Neutrophil (primary cell): ENCODE measurements around the gene SLC29A1.

Source experiments
- H3K27ac ChIP-seq: fragments of 200-600 bp; sonication (generic); 2 replicates; pipeline ENCODE4 v1.5.1; 2016; ENCODE audit warnings: mild to moderate bottlenecking, moderate library complexity
- H3K27me3 ChIP-seq: fragments of 200-600 bp; sonication (generic); 2 replicates; pipeline ENCODE4 v1.6.0; 2016; ENCODE audit warnings: mild to moderate bottlenecking
- H3K36me3 ChIP-seq: fragments of 200-600 bp; sonication (generic); 2 replicates; pipeline ENCODE4 v1.5.1; 2017
- H3K4me1 ChIP-seq, 2 experiments: fragments of 200-600 bp in 1 of 2; sonication (generic) in 1 of 2; 1 replicate in 1 of 2; 2 replicates in 1 of 2; pipeline versions ENCODE4 v1.5.1 to v1.6.1; 2013 to 2016; ENCODE audit warnings: low read depth in 1 of 2, low read length in 1 of 2, mild to moderate bottlenecking in 1 of 2, moderate library complexity in 1 of 2; ENCODE audit not compliant: control insufficient read depth in 1 of 2, insufficient read depth in 1 of 2
- H3K4me3 ChIP-seq, 2 experiments: fragments of 200-600 bp in 1 of 2; sonication (generic) in 1 of 2; 1 replicate in 1 of 2; 2 replicates in 1 of 2; pipeline ENCODE4 v1.5.1; 2013 to 2016; ENCODE audit warnings: low read depth in 1 of 2, low read length in 1 of 2, mild to moderate bottlenecking in 1 of 2, moderate library complexity in 1 of 2
- H3K9me3 ChIP-seq: fragments of 200-600 bp; sonication (generic); 2 replicates; pipeline ENCODE4 v1.5.1; 2016
- CTCF ChIP-seq: fragments of 200-600 bp; sonication (generic); IDR thresholded peaks from 2 replicates; pipeline ENCODE4 v1.5.1; 2016; ENCODE audit warnings: antibody characterized with exemption

Gene SLC29A1

GRCh38 chr6:44258325-44258863 lies 35.0 kb downstream of the SLC29A1 start:
- peaks cover 28 to 30% of the 10 kb centered on the region in 2 experiments for H3K4me1 ChIP-seq
- H3K9me3 ChIP-seq, result no peaks in the 10 kb centered on the region
- H3K36me3 ChIP-seq, result peaks cover 42% of the 10 kb centered on the region
- no peak overlapping the region for H3K27ac ChIP-seq
- TF ChIP-seq CTCF, result no peak
- H3K27me3 ChIP-seq, result peaks cover 7% of the 10 kb centered on the region
- H3K4me3 ChIP-seq, result no peak overlapping the region

GRCh38 chr6:44258921-44259320 lies 35.5 kb downstream of the SLC29A1 start:
- Histone ChIP-seq H3K4me3 (no peak overlapping the region), H3K36me3 (peaks cover 37% of the 10 kb centered on the region), H3K4me1 (peaks cover 33 to 36% of the 10 kb centered on the region in 2 experiments), H3K27ac (no peak overlapping the region), H3K27me3 (peaks cover 7% of the 10 kb centered on the region), H3K9me3 (no peaks in the 10 kb centered on the region)
- no peak for TF ChIP-seq CTCF

- Histone ChIP-seq H3K9me3 (no peaks in the 10 kb centered on the region), H3K27me3 (peaks cover 7% of the 10 kb centered on the region), H3K27ac (no peak overlapping the region), H3K4me3 (no peak overlapping the region), H3K36me3 (peaks cover 30% of the 10 kb centered on the region), H3K4me1 (peaks cover 44 to 46% of the 10 kb centered on the region in 2 experiments)
- no peak for TF ChIP-seq CTCF
Observed at GRCh38 chr6:44260011-44260410, 36.6 kb downstream of the SLC29A1 start.

GRCh38 chr6:44260451-44261297 lies 37.3 kb downstream of the SLC29A1 start:
- no peaks in the 10 kb centered on the region for H3K9me3 ChIP-seq
- H3K36me3 ChIP-seq, result peaks cover 28% of the 10 kb centered on the region
- peaks cover 7% of the 10 kb centered on the region for H3K27me3 ChIP-seq
- peaks cover 47 to 48% of the 10 kb centered on the region in 2 experiments for H3K4me1 ChIP-seq
- no peak overlapping the region for H3K4me3 ChIP-seq
- no peak overlapping the region for H3K27ac ChIP-seq
- TF ChIP-seq CTCF, result no peak

GRCh38 chr6:44261581-44261980 lies 38.2 kb downstream of the SLC29A1 start:
- Histone ChIP-seq H3K4me1 (peaks cover 45 to 47% of the 10 kb centered on the region in 2 experiments), H3K4me3 (no peak overlapping the region), H3K27me3 (peaks cover 6% of the 10 kb centered on the region), H3K9me3 (no peaks in the 10 kb centered on the region), H3K36me3 (peaks cover 28% of the 10 kb centered on the region), H3K27ac (no peak overlapping the region)
- no peak for TF ChIP-seq CTCF
